Measurements from ENCODE around the gene ZDHHC11.
A peak's percentile ranks its signal among the peaks of the same experiment; 100 is the strongest.

ZDHHC11 gene, protein sequence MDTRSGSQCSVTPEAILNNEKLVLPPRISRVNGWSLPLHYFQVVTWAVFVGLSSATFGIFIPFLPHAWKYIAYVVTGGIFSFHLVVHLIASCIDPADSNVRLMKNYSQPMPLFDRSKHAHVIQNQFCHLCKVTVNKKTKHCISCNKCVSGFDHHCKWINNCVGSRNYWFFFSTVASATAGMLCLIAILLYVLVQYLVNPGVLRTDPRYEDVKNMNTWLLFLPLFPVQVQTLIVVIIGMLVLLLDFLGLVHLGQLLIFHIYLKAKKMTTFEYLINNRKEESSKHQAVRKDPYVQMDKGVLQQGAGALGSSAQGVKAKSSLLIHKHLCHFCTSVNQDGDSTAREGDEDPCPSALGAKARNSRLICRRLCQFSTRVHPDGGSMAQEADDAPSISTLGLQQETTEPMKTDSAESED

GRCh38 chr5:850511-851006 lies at the start of gene ZDHHC11:
Gene ZDHHC11, minus strand, starts transcription at chr5:850986. Its CDS starts 384 bp downstream, at chr5:850602.
- no peak for DNase-seq (ENCODE audit: low read depth in 1 of 2, low spot score in 1 of 2)
- in situ Hi-C loops (cut with HindIII; ENCODE audit: low pct_unique_long_range_greater_than_20kb, low sequenced_read_pairs), result no loop called here
- no peak for TF ChIP-seq JUND (IDR thresholded peaks at IDR 0.05; ENCODE audit: low read depth)

DNA sequence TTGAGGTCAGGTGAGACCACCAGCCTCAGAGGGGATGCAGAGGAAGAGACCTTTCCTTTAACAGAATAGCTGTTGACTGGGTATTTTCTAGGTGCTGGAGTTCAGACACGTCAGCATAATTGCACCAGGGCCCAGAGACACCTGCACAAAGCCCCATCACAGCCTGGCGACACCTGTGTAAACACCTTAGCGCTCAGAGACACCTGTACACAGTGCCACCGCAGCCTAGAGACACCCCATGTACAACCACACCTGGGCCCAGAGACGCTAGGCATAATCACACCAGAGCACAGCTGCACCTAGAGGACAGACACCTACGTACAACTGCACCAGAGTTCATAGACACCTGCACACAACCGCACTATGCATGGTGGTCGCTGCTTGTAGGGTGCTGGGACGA lies 42.9 kb upstream of the ZDHHC11 start:
- TF ChIP-seq JUND (IDR thresholded peaks at IDR 0.05; ENCODE audit: low read depth), result no peak
- in situ Hi-C loops (cut with HindIII; ENCODE audit: low pct_unique_long_range_greater_than_20kb, low sequenced_read_pairs), result no loop called here
- DNase-seq (ENCODE audit: low read depth in 1 of 2, low spot score in 1 of 2), result no peak

DNA sequence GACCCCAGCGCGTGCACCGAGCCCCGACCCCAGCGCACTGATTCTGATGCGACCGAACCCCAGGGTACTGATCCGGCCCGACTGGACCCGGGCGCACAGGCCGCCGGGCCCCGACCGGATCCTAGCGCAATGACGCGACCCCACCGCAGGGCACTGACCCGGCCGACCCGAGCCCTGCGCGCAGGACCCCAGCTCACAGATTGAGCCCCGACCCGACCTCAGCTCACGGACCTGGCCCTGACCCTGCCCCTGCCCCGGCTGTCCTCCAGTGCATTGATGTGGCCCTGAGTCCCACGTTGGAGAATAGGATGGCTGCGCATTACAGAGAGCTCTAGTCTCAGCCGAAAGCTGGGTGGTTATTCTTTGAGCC lies 42.3 kb upstream of the ZDHHC11 start:
- in situ Hi-C loops (cut with HindIII; ENCODE audit: low pct_unique_long_range_greater_than_20kb, low sequenced_read_pairs), result no loop called here
- DNase-seq (ENCODE audit: low read depth in 1 of 2, low spot score in 1 of 2), result no peak
- no peak for TF ChIP-seq JUND (IDR thresholded peaks at IDR 0.05; ENCODE audit: low read depth)

- in situ Hi-C loops (cut with HindIII; ENCODE audit: low pct_unique_long_range_greater_than_20kb, low sequenced_read_pairs), result no loop called here
Measured at GRCh38 chr5:892394-893136, 41.8 kb upstream of the ZDHHC11 start, which contains the start of the genes BRD9 and TRIP13. Gene BRD9, minus strand, starts transcription at chr5:892801. Its CDS starts 144 bp downstream, at chr5:892657. Gene TRIP13, plus strand, starts transcription at chr5:892884. Its CDS starts 115 bp downstream, at chr5:892999.

GRCh38 chr5:891837-892393 lies 41.1 kb upstream of the ZDHHC11 start:
- no peak for TF ChIP-seq JUND (IDR thresholded peaks at IDR 0.05; ENCODE audit: low read depth)
- peak; percentile 39 to 86 for DNase-seq (ENCODE audit: low read depth in 1 of 2, low spot score in 1 of 2)
- in situ Hi-C loops (cut with HindIII; ENCODE audit: low pct_unique_long_range_greater_than_20kb, low sequenced_read_pairs), result no loop called here

More at GRCh38 chr5:892394-893136, 41.8 kb upstream of the ZDHHC11 start, which contains the start of the genes BRD9 and TRIP13:
- no peak for TF ChIP-seq JUND (IDR thresholded peaks at IDR 0.05; ENCODE audit: low read depth)
- DNase-seq (ENCODE audit: low read depth in 1 of 2, low spot score in 1 of 2), result peak; percentile 91 to 99

DNA sequence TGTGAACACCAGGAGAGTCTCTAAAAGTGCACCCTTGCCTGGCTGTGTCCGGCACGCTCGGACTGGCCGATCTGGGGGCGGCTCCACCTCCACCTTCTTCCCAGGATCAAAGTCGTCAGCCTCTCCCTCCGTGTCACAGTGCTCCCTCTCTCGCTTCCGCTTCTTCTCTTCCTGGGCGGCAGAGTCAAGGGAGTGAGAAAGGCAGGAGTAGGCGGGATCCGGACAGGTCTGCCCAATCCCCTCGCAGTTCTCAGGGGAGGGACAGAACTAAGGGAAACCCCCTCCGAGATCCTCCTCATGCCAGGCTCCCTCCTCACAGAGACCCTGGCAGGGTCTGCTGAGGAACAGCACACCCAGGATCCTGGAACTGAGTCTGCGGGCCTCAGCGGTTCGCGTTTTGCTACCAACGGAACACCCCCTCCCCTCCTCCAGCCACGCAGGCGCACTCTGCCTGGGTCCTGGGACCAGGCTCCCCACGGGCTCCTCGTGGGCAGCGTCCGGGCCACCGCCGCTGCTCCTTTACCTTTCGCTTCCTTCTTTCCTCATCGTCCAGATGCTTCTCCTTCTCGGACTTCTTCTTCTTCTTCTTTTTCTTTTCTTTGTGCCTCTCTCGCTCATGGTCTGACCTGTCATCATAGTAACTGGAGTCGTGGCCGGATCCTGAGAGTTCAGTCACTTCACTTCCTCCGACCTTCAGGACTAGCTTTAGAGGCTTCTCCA lies 40.5 kb upstream of the ZDHHC11 start:
- no peak for TF ChIP-seq JUND (IDR thresholded peaks at IDR 0.05; ENCODE audit: low read depth)
- in situ Hi-C loops (cut with HindIII; ENCODE audit: low pct_unique_long_range_greater_than_20kb, low sequenced_read_pairs), result no loop called here
- no peak for DNase-seq (ENCODE audit: low read depth in 1 of 2, low spot score in 1 of 2)

DNA sequence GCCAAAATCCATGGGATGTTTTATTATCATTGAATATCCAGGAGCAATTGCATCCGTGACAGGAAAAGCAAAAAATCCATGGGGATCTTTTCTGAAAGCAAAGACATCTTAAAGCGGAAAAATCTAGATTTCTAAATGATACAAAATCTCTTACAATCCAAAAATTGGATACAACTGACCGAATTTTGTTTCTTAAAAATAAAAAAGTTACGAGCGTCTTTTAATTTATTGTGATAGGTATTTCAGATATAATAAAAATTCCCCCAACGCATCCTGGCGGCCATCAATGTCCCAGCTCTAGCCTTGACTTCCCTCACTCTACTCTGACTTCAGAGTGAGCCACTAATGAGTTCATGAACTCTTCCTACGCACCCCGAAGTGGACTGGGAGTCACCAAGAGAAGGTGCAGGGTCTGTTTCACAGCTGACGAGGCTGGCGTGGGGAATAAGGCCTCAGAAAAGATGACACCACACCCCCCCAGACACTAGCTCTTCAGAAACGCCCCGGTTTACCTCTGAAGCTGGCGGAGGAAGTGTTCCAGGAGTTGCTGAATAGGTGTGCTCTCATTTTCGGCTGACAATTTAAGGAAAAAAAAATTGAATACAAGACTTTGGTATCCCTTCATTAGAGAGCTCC lies 38.4 kb upstream of the ZDHHC11 start:
- TF ChIP-seq JUND (IDR thresholded peaks at IDR 0.05; ENCODE audit: low read depth), result no peak
- DNase-seq (ENCODE audit: low read depth in 1 of 2, low spot score in 1 of 2), result no peak
- in situ Hi-C loops (cut with HindIII; ENCODE audit: low pct_unique_long_range_greater_than_20kb, low sequenced_read_pairs), result no loop called here

GRCh38 chr5:888638-889035 lies 37.9 kb upstream of the ZDHHC11 start:
- in situ Hi-C loops (cut with HindIII; ENCODE audit: low pct_unique_long_range_greater_than_20kb, low sequenced_read_pairs), result no loop called here
- TF ChIP-seq JUND (IDR thresholded peaks at IDR 0.05; ENCODE audit: low read depth), result no peak
- no peak for DNase-seq (ENCODE audit: low read depth in 1 of 2, low spot score in 1 of 2)

- in situ Hi-C loops (cut with HindIII; ENCODE audit: low pct_unique_long_range_greater_than_20kb, low sequenced_read_pairs), result no loop called here
- TF ChIP-seq JUND (IDR thresholded peaks at IDR 0.05; ENCODE audit: low read depth), result no peak
- DNase-seq (ENCODE audit: low read depth in 1 of 2, low spot score in 1 of 2), result no peak
Measured at GRCh38 chr5:887947-888637, 37.3 kb upstream of the ZDHHC11 start.

DNA sequence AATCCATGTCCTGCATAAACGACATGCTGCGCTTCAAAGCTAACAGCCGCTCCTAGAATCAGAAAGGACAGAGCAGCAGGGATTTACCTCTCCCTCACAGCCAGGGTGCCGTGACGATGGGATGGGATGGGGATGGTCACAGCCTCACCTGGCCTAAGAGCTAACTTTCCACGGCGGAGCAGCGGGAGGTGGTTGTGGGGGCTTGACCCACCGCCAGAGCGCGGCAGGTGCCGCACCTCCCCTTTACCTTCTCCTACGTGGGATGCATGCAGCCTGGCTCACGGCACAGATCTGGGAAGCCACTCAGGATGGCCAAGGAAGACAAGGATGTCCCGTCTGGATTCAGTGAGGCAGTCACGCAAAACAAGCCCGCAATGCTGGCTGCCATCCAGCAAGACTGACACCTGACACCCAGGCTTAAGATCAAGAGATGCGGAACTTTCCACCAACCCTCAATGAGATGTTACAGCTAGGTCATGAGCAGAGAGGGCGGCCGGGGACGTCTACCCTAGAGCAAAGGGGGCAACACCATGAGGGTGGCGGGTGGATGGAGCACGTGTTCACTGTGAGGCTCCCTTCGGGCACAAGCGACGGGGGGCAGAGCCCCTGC lies 36.0 kb upstream of the ZDHHC11 start:
- TF ChIP-seq JUND (IDR thresholded peaks at IDR 0.05; ENCODE audit: low read depth), result no peak
- DNase-seq (ENCODE audit: low read depth in 1 of 2, low spot score in 1 of 2), result no peak
- in situ Hi-C loops (cut with HindIII; ENCODE audit: low pct_unique_long_range_greater_than_20kb, low sequenced_read_pairs), result no loop called here

DNA sequence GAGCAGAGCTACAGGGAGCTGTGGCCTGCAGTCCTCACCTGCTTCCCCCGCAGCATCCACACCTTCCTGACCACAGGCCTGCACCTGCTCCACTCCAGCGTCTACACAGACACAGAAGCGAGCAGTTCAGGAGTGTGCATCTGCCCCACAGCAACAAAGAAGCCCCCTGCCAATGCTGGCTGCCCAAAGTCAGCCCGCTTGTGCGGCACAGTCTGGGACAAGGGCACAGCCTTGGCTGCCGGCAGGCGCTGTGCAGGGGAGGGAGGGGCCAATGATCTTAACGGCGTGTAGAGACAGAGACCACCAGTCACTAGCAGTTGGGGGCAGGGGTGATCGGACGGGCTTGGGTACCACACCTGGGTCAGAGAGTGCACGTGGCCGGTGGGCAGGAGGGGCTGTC lies 35.2 kb upstream of the ZDHHC11 start:
- DNase-seq (ENCODE audit: low read depth in 1 of 2, low spot score in 1 of 2), result no peak
- in situ Hi-C loops (cut with HindIII; ENCODE audit: low pct_unique_long_range_greater_than_20kb, low sequenced_read_pairs), result no loop called here
- no peak for TF ChIP-seq JUND (IDR thresholded peaks at IDR 0.05; ENCODE audit: low read depth)

All from T47D (cell line).